ENCODE results near the gene NUAK1. TPM values are rescaled to one million over a fixed set of nuclear protein-coding genes. Genes with fewer than 3 reads are reported as not detected.
A peak's percentile ranks its signal among the peaks of the same experiment; 100 is the strongest.

Gene NUAK1
- total and polyA plus RNA-seq, 2 experiments from 2014 or later: 5.4 to 16.9 TPM

DNA sequence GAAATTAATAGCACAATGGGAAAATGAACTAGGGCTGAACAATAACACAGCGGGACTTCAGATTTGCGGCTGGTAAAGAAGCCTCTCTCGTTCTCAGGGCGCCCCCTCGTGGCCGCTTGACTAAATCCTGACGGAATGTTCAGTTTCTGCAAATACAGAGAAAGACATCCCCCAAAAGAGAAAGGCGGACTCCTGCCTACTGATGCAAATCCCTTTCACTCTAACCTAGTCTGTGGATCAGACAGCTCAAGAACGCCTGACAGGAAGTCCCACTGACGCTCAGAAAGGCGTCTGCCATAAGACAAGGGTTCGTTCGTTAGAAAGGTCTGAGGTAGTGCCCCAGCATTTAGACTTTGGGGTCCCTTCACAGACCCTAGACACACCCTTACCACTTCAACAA, 2.5 kb downstream of the NUAK1 start (continued):
- TF ChIP-seq, protein P1, sequence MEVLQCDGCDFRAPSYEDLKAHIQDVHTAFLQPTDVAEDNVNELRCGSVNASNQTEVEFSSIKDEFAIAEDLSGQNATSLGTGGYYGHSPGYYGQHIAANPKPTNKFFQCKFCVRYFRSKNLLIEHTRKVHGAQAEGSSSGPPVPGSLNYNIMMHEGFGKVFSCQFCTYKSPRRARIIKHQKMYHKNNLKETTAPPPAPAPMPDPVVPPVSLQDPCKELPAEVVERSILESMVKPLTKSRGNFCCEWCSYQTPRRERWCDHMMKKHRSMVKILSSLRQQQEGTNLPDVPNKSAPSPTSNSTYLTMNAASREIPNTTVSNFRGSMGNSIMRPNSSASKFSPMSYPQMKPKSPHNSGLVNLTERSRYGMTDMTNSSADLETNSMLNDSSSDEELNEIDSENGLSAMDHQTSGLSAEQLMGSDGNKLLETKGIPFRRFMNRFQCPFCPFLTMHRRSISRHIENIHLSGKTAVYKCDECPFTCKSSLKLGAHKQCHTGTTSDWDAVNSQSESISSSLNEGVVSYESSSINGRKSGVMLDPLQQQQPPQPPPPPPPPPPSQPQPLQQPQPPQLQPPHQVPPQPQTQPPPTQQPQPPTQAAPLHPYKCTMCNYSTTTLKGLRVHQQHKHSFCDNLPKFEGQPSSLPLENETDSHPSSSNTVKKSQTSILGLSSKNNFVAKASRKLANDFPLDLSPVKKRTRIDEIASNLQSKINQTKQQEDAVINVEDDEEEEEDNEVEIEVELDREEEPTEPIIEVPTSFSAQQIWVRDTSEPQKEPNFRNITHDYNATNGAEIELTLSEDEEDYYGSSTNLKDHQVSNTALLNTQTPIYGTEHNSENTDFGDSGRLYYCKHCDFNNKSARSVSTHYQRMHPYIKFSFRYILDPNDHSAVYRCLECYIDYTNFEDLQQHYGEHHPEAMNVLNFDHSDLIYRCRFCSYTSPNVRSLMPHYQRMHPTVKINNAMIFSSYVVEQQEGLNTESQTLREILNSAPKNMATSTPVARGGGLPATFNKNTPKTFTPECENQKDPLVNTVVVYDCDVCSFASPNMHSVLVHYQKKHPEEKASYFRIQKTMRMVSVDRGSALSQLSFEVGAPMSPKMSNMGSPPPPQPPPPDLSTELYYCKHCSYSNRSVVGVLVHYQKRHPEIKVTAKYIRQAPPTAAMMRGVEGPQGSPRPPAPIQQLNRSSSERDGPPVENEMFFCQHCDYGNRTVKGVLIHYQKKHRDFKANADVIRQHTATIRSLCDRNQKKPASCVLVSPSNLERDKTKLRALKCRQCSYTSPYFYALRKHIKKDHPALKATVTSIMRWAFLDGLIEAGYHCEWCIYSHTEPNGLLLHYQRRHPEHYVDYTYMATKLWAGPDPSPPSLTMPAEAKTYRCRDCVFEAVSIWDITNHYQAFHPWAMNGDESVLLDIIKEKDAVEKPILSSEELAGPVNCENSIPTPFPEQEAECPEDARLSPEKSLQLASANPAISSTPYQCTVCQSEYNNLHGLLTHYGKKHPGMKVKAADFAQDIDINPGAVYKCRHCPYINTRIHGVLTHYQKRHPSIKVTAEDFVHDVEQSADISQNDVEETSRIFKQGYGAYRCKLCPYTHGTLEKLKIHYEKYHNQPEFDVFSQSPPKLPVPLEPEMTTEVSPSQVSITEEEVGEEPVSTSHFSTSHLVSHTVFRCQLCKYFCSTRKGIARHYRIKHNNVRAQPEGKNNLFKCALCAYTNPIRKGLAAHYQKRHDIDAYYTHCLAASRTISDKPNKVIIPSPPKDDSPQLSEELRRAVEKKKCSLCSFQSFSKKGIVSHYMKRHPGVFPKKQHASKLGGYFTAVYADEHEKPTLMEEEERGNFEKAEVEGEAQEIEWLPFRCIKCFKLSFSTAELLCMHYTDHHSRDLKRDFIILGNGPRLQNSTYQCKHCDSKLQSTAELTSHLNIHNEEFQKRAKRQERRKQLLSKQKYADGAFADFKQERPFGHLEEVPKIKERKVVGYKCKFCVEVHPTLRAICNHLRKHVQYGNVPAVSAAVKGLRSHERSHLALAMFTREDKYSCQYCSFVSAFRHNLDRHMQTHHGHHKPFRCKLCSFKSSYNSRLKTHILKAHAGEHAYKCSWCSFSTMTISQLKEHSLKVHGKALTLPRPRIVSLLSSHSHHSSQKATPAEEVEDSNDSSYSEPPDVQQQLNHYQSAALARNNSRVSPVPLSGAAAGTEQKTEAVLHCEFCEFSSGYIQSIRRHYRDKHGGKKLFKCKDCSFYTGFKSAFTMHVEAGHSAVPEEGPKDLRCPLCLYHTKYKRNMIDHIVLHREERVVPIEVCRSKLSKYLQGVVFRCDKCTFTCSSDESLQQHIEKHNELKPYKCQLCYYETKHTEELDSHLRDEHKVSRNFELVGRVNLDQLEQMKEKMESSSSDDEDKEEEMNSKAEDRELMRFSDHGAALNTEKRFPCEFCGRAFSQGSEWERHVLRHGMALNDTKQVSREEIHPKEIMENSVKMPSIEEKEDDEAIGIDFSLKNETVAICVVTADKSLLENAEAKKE (CRISPR knock-in tag; IDR thresholded peaks at IDR 0.05): no peak

DNA sequence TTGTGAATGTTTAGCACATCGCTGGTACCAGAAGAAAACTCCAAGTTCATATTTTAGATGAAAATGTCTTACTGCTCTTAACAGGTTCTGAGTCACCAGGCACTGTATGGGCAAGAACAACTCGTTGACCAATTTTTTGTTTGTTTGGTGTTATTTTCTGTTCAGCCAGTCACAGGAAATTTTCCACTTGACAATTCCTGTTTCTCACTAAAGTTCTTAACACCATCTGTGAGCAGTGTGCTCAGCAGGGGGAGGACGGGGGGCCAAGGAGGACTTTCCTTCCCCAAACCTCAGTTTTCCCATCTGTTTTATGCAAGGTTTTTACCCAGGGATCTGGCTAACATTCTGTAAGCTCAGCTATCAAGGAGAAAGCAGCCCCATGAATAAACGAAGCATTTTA, 3.0 kb downstream of the NUAK1 start:
- Histone ChIP-seq H3F3A (replicated peaks; ENCODE audit: low read depth) (no peaks in the 10 kb centered on the region), H4K20me1 (replicated peaks; ENCODE audit: insufficient read depth) (no peaks in the 10 kb centered on the region), H3K27me3 (ENCODE audit: insufficient read depth) (peaks cover 11% of the 10 kb centered on the region), H3K4me1 (ENCODE audit: insufficient read depth) (peaks cover 67% of the 10 kb centered on the region), H2AFZ (no peak overlapping the region), H3K4me2 (peak overlapping the region; percentile 33), H3K9me2 (ENCODE audit: insufficient read depth) (no peaks in the 10 kb centered on the region), H3K27ac (ENCODE audit: low read depth) (peak overlapping the region; percentile 13; the same call in 1 of the 2 replicates), H3K36me3 (ENCODE audit: insufficient read depth) (no peaks in the 10 kb centered on the region), H3K79me2 (replicated peaks; ENCODE audit: insufficient read depth) (peaks cover 80% of the 10 kb centered on the region), H3K4me3 (peak overlapping the region; percentile 6; the same call in 1 of the 2 replicates)
- H3K36me3 Mint-ChIP-seq (ENCODE audit: low read depth): peaks cover 5% of the 10 kb centered on the region
- peak overlapping the region; percentile 18; the same call in 1 of the 2 replicates for H3K27ac Mint-ChIP-seq
- peaks cover 18% of the 10 kb centered on the region for H3K27me3 Mint-ChIP-seq (ENCODE audit: insufficient read depth, low read depth, poor library complexity)
- TF ChIP-seq, protein P2, sequence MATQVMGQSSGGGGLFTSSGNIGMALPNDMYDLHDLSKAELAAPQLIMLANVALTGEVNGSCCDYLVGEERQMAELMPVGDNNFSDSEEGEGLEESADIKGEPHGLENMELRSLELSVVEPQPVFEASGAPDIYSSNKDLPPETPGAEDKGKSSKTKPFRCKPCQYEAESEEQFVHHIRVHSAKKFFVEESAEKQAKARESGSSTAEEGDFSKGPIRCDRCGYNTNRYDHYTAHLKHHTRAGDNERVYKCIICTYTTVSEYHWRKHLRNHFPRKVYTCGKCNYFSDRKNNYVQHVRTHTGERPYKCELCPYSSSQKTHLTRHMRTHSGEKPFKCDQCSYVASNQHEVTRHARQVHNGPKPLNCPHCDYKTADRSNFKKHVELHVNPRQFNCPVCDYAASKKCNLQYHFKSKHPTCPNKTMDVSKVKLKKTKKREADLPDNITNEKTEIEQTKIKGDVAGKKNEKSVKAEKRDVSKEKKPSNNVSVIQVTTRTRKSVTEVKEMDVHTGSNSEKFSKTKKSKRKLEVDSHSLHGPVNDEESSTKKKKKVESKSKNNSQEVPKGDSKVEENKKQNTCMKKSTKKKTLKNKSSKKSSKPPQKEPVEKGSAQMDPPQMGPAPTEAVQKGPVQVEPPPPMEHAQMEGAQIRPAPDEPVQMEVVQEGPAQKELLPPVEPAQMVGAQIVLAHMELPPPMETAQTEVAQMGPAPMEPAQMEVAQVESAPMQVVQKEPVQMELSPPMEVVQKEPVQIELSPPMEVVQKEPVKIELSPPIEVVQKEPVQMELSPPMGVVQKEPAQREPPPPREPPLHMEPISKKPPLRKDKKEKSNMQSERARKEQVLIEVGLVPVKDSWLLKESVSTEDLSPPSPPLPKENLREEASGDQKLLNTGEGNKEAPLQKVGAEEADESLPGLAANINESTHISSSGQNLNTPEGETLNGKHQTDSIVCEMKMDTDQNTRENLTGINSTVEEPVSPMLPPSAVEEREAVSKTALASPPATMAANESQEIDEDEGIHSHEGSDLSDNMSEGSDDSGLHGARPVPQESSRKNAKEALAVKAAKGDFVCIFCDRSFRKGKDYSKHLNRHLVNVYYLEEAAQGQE (IDR thresholded peaks at IDR 0.05; ENCODE audit: unreplicated experiment): no peak
- TF ChIP-seq NANOG (IDR thresholded peaks at IDR 0.05; ENCODE audit: borderline replicate concordance): no peak
- H3K4me1 Mint-ChIP-seq: peaks cover 73% of the 10 kb centered on the region
- H3K4me3 Mint-ChIP-seq: no peak overlapping the region; the same call in 2 of the 3 replicates
- no peak for ATAC-seq
- H3K9me3 Mint-ChIP-seq: no peaks in the 10 kb centered on the region
- no peak for DNase-seq (ENCODE audit: low spot score)

Data from GM23338 (cell line).